ENCODE data around the gene MED13L.
"Not testable (repeated sequence)": the region's sequence is repeated elsewhere in the genome, so short reads cannot be mapped to it uniquely, and the experiment has no call there.

Gene MED13L

GRCh38 chr12:116303066-116303465, 25.6 kb upstream of the MED13L start:
- no peak for DNase-seq

GRCh38 chr12:116302166-116303058, 24.9 kb upstream of the MED13L start:
- DNase-seq: no peak

- no peak for DNase-seq
These were observed 24.1 kb upstream of the MED13L start for GRCh38 chr12:116301621-116302020.

GRCh38 chr12:116299665-116300328, 22.3 kb upstream of the MED13L start:
- no peak for DNase-seq

- no peak for DNase-seq
These were observed 21.6 kb upstream of the MED13L start for GRCh38 chr12:116299064-116299463.

- no peak for DNase-seq
These were observed 21.1 kb upstream of the MED13L start for GRCh38 chr12:116298578-116298977.

GRCh38 chr12:116297224-116297834, 19.8 kb upstream of the MED13L start:
- DNase-seq: no peak

- no peak for DNase-seq
These were observed 18.1 kb upstream of the MED13L start for GRCh38 chr12:116295327-116296263.

GRCh38 chr12:116294454-116295165, 17.1 kb upstream of the MED13L start:
- DNase-seq: no peak

GRCh38 chr12:116293687-116294453, 16.4 kb upstream of the MED13L start:
- no peak for DNase-seq

GRCh38 chr12:116291218-116291617, 13.7 kb upstream of the MED13L start:
- DNase-seq: no peak

- no peak for DNase-seq
These were observed 11.2 kb upstream of the MED13L start for GRCh38 chr12:116288735-116289134.

GRCh38 chr12:116287842-116288301, 10.4 kb upstream of the MED13L start:
- no peak for DNase-seq

GRCh38 chr12:116284396-116284795, 6.9 kb upstream of the MED13L start:
- no peak for DNase-seq

GRCh38 chr12:116283881-116284280, 6.4 kb upstream of the MED13L start:
- DNase-seq: not testable (repeated sequence)

- DNase-seq: peak in 1 of 5 experiments; percentile 43
These were observed 5.1 kb upstream of the MED13L start for GRCh38 chr12:116282371-116283286.

GRCh38 chr12:116280595-116281290, 3.2 kb upstream of the MED13L start:
- no peak for DNase-seq

- no peak for DNase-seq
These were observed 1.2 kb upstream of the MED13L start for GRCh38 chr12:116278667-116279066.

GRCh38 chr12:116278279-116278626, 760 bp upstream of the MED13L start:
- DNase-seq: no peak

Measured in T-helper 2 cell (primary cell).